HG03469 (cell line): Measurements from ENCODE around the gene SYCP3.
A peak's percentile ranks its signal among the peaks of the same experiment; 100 is the strongest.

ENCODE experiments used
- ATAC-seq: cut with Tn5 transposase; IDR thresholded peaks from one replicate; pipeline ENCODE4 v1.9.1; 2021; ENCODE audit warnings: mild to moderate bottlenecking, moderate library complexity, moderate number of reproducible peaks; ENCODE audit not compliant: unreplicated experiment

The SYCP3 gene

GRCh38 chr12:101713930-101714329 lies 25.3 kb downstream of the SYCP3 start:
- ATAC-seq, result no peak

GRCh38 chr12:101713059-101713682 lies 26.1 kb downstream of the SYCP3 start:
- no peak for ATAC-seq

- ATAC-seq, result no peak
Measured at GRCh38 chr12:101710288-101710687, 29.0 kb downstream of the SYCP3 start.

GRCh38 chr12:101707131-101707782 lies 32.0 kb downstream of the SYCP3 start:
- ATAC-seq, result no peak

- ATAC-seq, result no peak
Measured at GRCh38 chr12:101706403-101706802, 32.9 kb downstream of the SYCP3 start.

GRCh38 chr12:101703487-101703886 lies 35.8 kb downstream of the SYCP3 start:
- ATAC-seq, result no peak

- ATAC-seq, result no peak
Measured at GRCh38 chr12:101700299-101700820, 38.9 kb downstream of the SYCP3 start.

- ATAC-seq, result no peak
Measured at GRCh38 chr12:101698800-101699347, 40.4 kb downstream of the SYCP3 start.

- peak; percentile 15 for ATAC-seq
Measured at GRCh38 chr12:101697930-101698799, 41.1 kb downstream of the SYCP3 start.

- ATAC-seq, result peak; percentile 40
Measured at GRCh38 chr12:101697197-101697929, 41.9 kb downstream of the SYCP3 start, which contains the start of gene CHPT1. Gene CHPT1, plus strand, starts transcription at chr12:101697640. Its CDS starts 222 bp downstream, at chr12:101697862.

GRCh38 chr12:101696251-101697196 lies 42.7 kb downstream of the SYCP3 start:
- ATAC-seq, result peak; percentile 6

- ATAC-seq, result no peak
Measured at GRCh38 chr12:101695706-101696105, 43.6 kb downstream of the SYCP3 start.

- no peak for ATAC-seq
Measured at GRCh38 chr12:101694986-101695385, 44.3 kb downstream of the SYCP3 start.

GRCh38 chr12:101694297-101694848 lies 44.9 kb downstream of the SYCP3 start:
- no peak for ATAC-seq

- no peak for ATAC-seq
Measured at GRCh38 chr12:101691503-101692096, 47.7 kb downstream of the SYCP3 start.

- no peak for ATAC-seq
Measured at GRCh38 chr12:101690544-101691098, 48.6 kb downstream of the SYCP3 start.

GRCh38 chr12:101686176-101686575 lies 53.1 kb downstream of the SYCP3 start:
- no peak for ATAC-seq

- no peak for ATAC-seq
Measured at GRCh38 chr12:101685092-101685491, 54.2 kb downstream of the SYCP3 start.
